HCT116 (cell line): ENCODE results near the gene ADGRG6. TPM values are rescaled to one million over a fixed set of nuclear protein-coding genes. Genes with fewer than 3 reads are reported as not detected.

ENCODE experiments used
- ATAC-seq: fragments of 200-7000 bp; cut with Tn5 transposase; 2 replicates; pipeline ENCODE4 v1.9.1; 2020; ENCODE audit warnings: mild to moderate bottlenecking, moderate library complexity
- BruUV-seq: library from RNA; stranded (reverse); fragments of 400-500 nt; replicated peaks from 2 replicates; lab custom pipeline; 2021; lab: Mats Ljungman, UMichigan
- CTCF ChIA-PET: fragments of 300-600 bp; sonication (Branson Sonifier 250); formaldehyde crosslinking; loops from one replicate; lab custom pipeline; 2021; ENCODE audit warnings: antibody characterized with exemption; lab: Charles Lee
- POLR2A ChIA-PET: fragments of 300-600, 350-600 bp; sonication (Branson Sonifier 250); formaldehyde crosslinking; loops from one replicate; lab custom pipeline; 2021; ENCODE audit warnings: antibody characterized with exemption; lab: Charles Lee
- RAD21 ChIA-PET, 2 experiments: fragments of 300-600 bp; sonication (Branson Sonifier 250); formaldehyde crosslinking; loops; one replicate each; lab custom pipeline; 2023; ENCODE audit warnings: low total read pairs in 2 of 2; ENCODE audit not compliant: uncharacterized antibody in 2 of 2, unreplicated experiment in 2 of 2, low non-redundant PET in 1 of 2; lab: Charles Lee
- DNase-seq: peaks from one replicate; pipeline ENCODE4 v3.0.0-alpha.2; 2010; ENCODE audit warnings: low read depth, low spot score
- H2AFZ ChIP-seq: fragments of 200-600 bp; shearing (Covaris generic), sonication (generic); 2 replicates; pipeline ENCODE4 v1.6.1; 2017; ENCODE audit warnings: low read depth, mixed run types, mixed read lengths, antibody characterized with exemption, low read length; ENCODE audit not compliant: poor library complexity, severe bottlenecking
- H3K27ac ChIP-seq: 2 replicates; pipeline ENCODE4 v1.5.1; 2012; ENCODE audit warnings: low read depth, low read length
- H3K27me3 ChIP-seq: fragments of 200-600 bp; sonication (generic); 2 replicates; pipeline ENCODE4 v1.6.1; 2016; ENCODE audit warnings: mixed run types, low read length, mixed read lengths; ENCODE audit not compliant: insufficient read depth
- H3K36me3 ChIP-seq, 2 experiments: fragments of 200-500 bp in 1 of 2; fragments of 200-600 bp in 1 of 2; sonication (Bioruptor generic) in 1 of 2; sonication (generic) in 1 of 2; 2 replicates each; pipeline versions ENCODE4 v1.5.1 to v1.6.1; 2014 to 2016; ENCODE audit warnings: low read length in 2 of 2, inconsistent platforms in 1 of 2, mixed read lengths in 1 of 2, mixed run types in 1 of 2; ENCODE audit not compliant: insufficient read depth in 2 of 2, control insufficient read depth in 1 of 2
- H3K4me1 ChIP-seq, 2 experiments: fragments of 200-600 bp in 1 of 2; sonication (generic) in 1 of 2; 2 replicates each; pipeline versions ENCODE4 v1.5.1 to v1.6.1; 2012 to 2017; ENCODE audit warnings: low read length in 2 of 2, inconsistent platforms in 1 of 2, mild to moderate bottlenecking in 1 of 2, mixed read lengths in 1 of 2, mixed run types in 1 of 2, moderate library complexity in 1 of 2; ENCODE audit not compliant: insufficient read depth in 2 of 2, control insufficient read depth in 1 of 2
- H3K4me2 ChIP-seq: fragments of 200-600 bp; sonication (generic); 2 replicates; pipeline ENCODE4 v1.6.1; 2017; ENCODE audit warnings: mixed run types, low read length, mixed read lengths
- H3K4me3 ChIP-seq, 2 experiments: fragments of 200-600 bp in 1 of 2; sonication (generic) in 1 of 2; replicated peaks in 1 of 2; 2 replicates each; pipeline ENCODE4 v1.5.1; 2011 to 2016; ENCODE audit warnings: low read length in 2 of 2, control low read depth in 1 of 2, low read depth in 1 of 2, mild to moderate bottlenecking in 1 of 2, mixed read lengths in 1 of 2, mixed run types in 1 of 2
- H3K79me2 ChIP-seq: fragments of 200-600 bp; sonication (generic); 2 replicates; pipeline ENCODE4 v1.6.1; 2017; ENCODE audit warnings: mild to moderate bottlenecking, mixed run types, low read length, moderate library complexity, mixed read lengths; ENCODE audit not compliant: insufficient read depth
- H3K9ac ChIP-seq: fragments of 200-600 bp; sonication (generic); 2 replicates; pipeline ENCODE4 v1.6.1; 2016; ENCODE audit warnings: low read length, mixed read lengths
- H3K9me2 ChIP-seq: fragments of 200-600 bp; sonication (generic), shearing (Covaris generic); 2 replicates; pipeline ENCODE4 v1.6.1; 2017; ENCODE audit warnings: mixed run types, mild to moderate bottlenecking, moderate library complexity; ENCODE audit not compliant: insufficient read depth
- H3K9me3 ChIP-seq, 2 experiments: fragments of 200-500 bp in 1 of 2; fragments of 200-600 bp in 1 of 2; sonication (Bioruptor generic) in 1 of 2; sonication (generic) in 1 of 2; 2 replicates each; pipeline ENCODE4 v1.6.1; 2014 to 2017; ENCODE audit warnings: low read length in 2 of 2, mixed read lengths in 2 of 2, inconsistent platforms in 1 of 2, low read depth in 1 of 2, mild to moderate bottlenecking in 1 of 2, mixed run types in 1 of 2, moderate library complexity in 1 of 2; ENCODE audit not compliant: control insufficient read depth in 1 of 2, insufficient read depth in 1 of 2
- H4K20me1 ChIP-seq: fragments of 200-600 bp; sonication (generic), shearing (Covaris generic); 2 replicates; pipeline ENCODE4 v1.6.1; 2017; ENCODE audit warnings: mixed run types, mild to moderate bottlenecking, moderate library complexity; ENCODE audit not compliant: insufficient read depth
- ATF3 ChIP-seq: IDR thresholded peaks from 2 replicates; pipeline ENCODE4 v1.6.1; 2012
- CBX3 ChIP-seq: IDR thresholded peaks from 2 replicates; pipeline ENCODE4 v1.6.1; 2012; ENCODE audit warnings: low read depth
- CEBPB ChIP-seq: IDR thresholded peaks from 2 replicates; pipeline ENCODE4 v1.6.1; 2012; ENCODE audit warnings: low read depth
- ELF1 ChIP-seq: IDR thresholded peaks from 2 replicates; pipeline ENCODE4 v1.6.1; 2012; ENCODE audit warnings: low read depth, borderline replicate concordance
- EZH2phosphoT487 ChIP-seq: fragments of 200-600 bp; IDR thresholded peaks from 2 replicates; pipeline ENCODE4 v1.6.1; 2018; ENCODE audit warnings: antibody characterized with exemption, borderline replicate concordance
- FOSL1 ChIP-seq: IDR thresholded peaks from 2 replicates; pipeline ENCODE4 v1.6.1; 2012; ENCODE audit warnings: low read depth
- JUND ChIP-seq: IDR thresholded peaks from 2 replicates; pipeline ENCODE4 v1.6.1; 2012
- POLR2A ChIP-seq: IDR thresholded peaks from 2 replicates; pipeline ENCODE4 v1.7.0; 2011; ENCODE audit warnings: borderline replicate concordance; ENCODE audit not compliant: insufficient read depth, insufficient read length; ENCODE audit errors: extremely low read depth
- RAD21 ChIP-seq: IDR thresholded peaks from 2 replicates; pipeline ENCODE4 v1.6.1; 2012; ENCODE audit warnings: low read depth, mild to moderate bottlenecking
- SIN3A ChIP-seq: IDR thresholded peaks from 2 replicates; pipeline ENCODE4 v1.6.1; 2012; ENCODE audit warnings: low read depth
- SRF ChIP-seq: IDR thresholded peaks from 2 replicates; pipeline ENCODE4 v1.6.1; 2012; ENCODE audit warnings: low read depth
- YY1 ChIP-seq: IDR thresholded peaks from 2 replicates; pipeline ENCODE4 v1.6.1; 2011; ENCODE audit warnings: low read length, low read depth, moderate library complexity, mild to moderate bottlenecking; ENCODE audit not compliant: insufficient replicate concordance; ENCODE audit errors: extremely low read depth
- ZBTB33 ChIP-seq: IDR thresholded peaks from 2 replicates; pipeline ENCODE4 v1.6.1; 2011; ENCODE audit warnings: mild to moderate bottlenecking, low read length, moderate library complexity; ENCODE audit not compliant: insufficient replicate concordance; ENCODE audit errors: extremely low read depth
- ZFX ChIP-seq: fragments of 450-650 bp; IDR thresholded peaks from 2 replicates; pipeline ENCODE4 v1.6.1; 2017
- ZNF274 ChIP-seq: fragments of 200-500 bp; sonication (Bioruptor generic); IDR thresholded peaks from 2 replicates; pipeline ENCODE4 v1.6.1; 2014; ENCODE audit warnings: mild to moderate bottlenecking, low read depth, low read length, inconsistent platforms
- intact Hi-C: fragments of 100-400 bp; cut with micrococcal nuclease; formaldehyde crosslinking; loops from 2 replicates; pipeline ENCODE4 v1.10.0; 2022
- total RNA-seq: library from RNA; stranded (reverse); gene quantifications from one replicate; pipeline ENCODE4 v1.2.1, GENCODE V29; 2021; ENCODE audit not compliant: unreplicated experiment
- TF ChIP-seq, protein P1 (sequence below): IDR thresholded peaks from 2 replicates; pipeline ENCODE4 v1.6.1; 2012

Gene ADGRG6
- total RNA-seq, 1 experiment from 2014 or later, result 67.9 TPM

DNA sequence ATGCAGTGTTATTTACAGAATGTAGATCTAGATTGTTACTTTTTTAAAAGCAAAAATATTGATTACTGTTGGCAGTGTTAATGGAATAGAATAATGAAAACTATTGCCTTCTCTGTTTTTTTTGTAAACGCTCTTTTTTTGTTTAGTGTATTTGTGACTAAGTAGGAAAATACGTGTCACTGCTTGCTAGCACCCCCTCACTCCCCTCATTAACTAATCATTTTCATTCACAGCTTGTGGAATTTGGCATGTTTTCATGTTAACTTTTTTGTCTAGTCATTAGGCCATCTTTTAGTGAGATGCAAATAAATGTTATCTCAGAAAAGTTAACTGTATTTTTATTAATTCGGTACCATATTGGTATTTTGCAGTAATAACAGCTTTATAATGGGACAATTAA, 29.8 kb downstream of the ADGRG6 start:
- Histone ChIP-seq H3K4me1 (peaks cover 23 to 47% of the 10 kb centered on the region in 2 experiments), H3K79me2 (peaks cover 69% of the 10 kb centered on the region), H3K9me3 (no peaks in the 10 kb centered on the region)

DNA sequence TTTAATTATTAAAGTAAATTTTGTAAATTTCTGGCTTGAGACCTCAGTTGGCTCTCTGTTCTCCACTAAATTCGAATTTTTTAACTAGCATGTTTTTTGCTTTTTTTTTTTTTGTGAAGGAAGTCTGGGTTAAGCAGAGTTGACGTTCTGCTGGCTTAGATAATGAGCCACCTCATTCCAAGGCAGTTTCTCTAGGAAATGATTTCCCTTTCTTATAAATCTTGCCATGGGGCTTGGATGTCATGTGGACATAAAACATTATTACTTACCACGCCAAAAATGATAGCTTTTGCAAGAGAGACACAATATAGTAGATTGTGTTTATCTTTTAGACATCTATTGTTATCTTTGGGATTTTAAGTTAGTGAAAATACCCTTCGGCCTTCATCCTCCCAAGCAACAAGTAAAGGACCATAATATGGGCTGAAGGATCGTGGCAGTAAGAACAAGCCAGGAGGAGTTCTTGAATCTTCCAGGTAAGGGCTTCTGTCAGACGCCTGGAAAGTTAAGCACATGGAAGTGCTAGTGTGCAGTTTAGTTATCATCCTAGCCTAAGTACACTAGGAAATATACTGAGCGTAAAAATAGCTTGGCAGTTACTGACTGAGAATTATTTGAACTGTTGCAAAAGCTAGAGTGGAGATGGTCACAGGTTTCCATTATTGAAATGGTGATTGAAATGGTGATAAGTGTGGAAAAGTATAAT, 30.7 kb downstream of the ADGRG6 start:
- peaks cover 23 to 47% of the 10 kb centered on the region in 2 experiments for H3K4me1 ChIP-seq
- TF ChIP-seq SRF (no peak), EZH2phosphoT487 (no peak), ATF3 (no peak), YY1 (no peak), ELF1 (no peak), POLR2A (no peak), FOSL1 (no peak), RAD21 (no peak), ZNF274 (no peak), ZFX (no peak), CEBPB (no peak), CBX3 (no peak), JUND (no peak), ZBTB33 (no peak), SIN3A (no peak)
- TF ChIP-seq, protein P1, sequence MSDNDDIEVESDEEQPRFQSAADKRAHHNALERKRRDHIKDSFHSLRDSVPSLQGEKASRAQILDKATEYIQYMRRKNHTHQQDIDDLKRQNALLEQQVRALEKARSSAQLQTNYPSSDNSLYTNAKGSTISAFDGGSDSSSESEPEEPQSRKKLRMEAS, result no peak
- CTCF ChIA-PET, result no interaction called here

More for the DNA sequence above, 29.8 kb downstream of the ADGRG6 start:
- Histone ChIP-seq H3K4me3 (no peak overlapping the region), H3K27me3 (no peaks in the 10 kb centered on the region), H2AFZ (no peak overlapping the region), H3K36me3 (no peaks in the 10 kb centered on the region), H3K27ac (peak overlapping the region; percentile 17; the same call in 1 of the 2 replicates), H4K20me1 (no peaks in the 10 kb centered on the region), H3K9ac (no peak overlapping the region), H3K9me2 (no peaks in the 10 kb centered on the region), H3K4me2 (no peak overlapping the region)
- TF ChIP-seq ZNF274 (no peak), RAD21 (no peak)
- no TSS peak for BruUV-seq
- ChIA-PET CTCF (no interaction called here), RAD21 (no interaction called here), POLR2A (no interaction called here)
- intact Hi-C loops, result no loop called here
- no peak for ATAC-seq
- no peak for DNase-seq

More for the DNA sequence above, 30.7 kb downstream of the ADGRG6 start:
- peak overlapping the region; percentile 23; the same call in 1 of the 2 replicates for H3K27ac ChIP-seq
- ChIA-PET POLR2A (no interaction called here), RAD21 (no interaction called here)
- no peak for ATAC-seq
- no TSS peak for BruUV-seq
- peaks cover 69% of the 10 kb centered on the region for H3K79me2 ChIP-seq
- H4K20me1 ChIP-seq, result no peaks in the 10 kb centered on the region
- no peak for DNase-seq
- no peaks in the 10 kb centered on the region for H3K27me3 ChIP-seq
- intact Hi-C loops, result no loop called here
- H3K9ac ChIP-seq, result no peak overlapping the region
- no peaks in the 10 kb centered on the region for H3K9me3 ChIP-seq
- H3K36me3 ChIP-seq, result no peaks in the 10 kb centered on the region
- no peak overlapping the region for H2AFZ ChIP-seq
- no peaks in the 10 kb centered on the region for H3K9me2 ChIP-seq
- 0 out of 2 replicates have a peak overlapping the region, but pooled peaks have one; percentile 7 for H3K4me2 ChIP-seq
- H3K4me3 ChIP-seq, result no peak overlapping the region
